Vagina (tissue), 2 donors: ENCODE measurements around the gene CDK7.

ENCODE experiments used
- POLR2A ChIP-seq, 2 donors: fragments of 450-650 bp; IDR thresholded peaks; one replicate each; pipeline ENCODE4 v1.6.1; 2017; ENCODE audit warnings: antibody characterized with exemption in 2 of 2, mild to moderate bottlenecking in 2 of 2, moderate library complexity in 2 of 2
- TF ChIP-seq, protein P1 (sequence below), 3 experiments: fragments of 450-650 bp in 2 of 3; fragments of 200-600 bp in 1 of 3; sonication (generic) in 1 of 3; IDR thresholded peaks; one replicate each; pipeline ENCODE4 v1.5.1; 2017 to 2019; ENCODE audit warnings: antibody characterized with exemption in 3 of 3, mild to moderate bottlenecking in 2 of 3, moderate library complexity in 2 of 3

DNA sequence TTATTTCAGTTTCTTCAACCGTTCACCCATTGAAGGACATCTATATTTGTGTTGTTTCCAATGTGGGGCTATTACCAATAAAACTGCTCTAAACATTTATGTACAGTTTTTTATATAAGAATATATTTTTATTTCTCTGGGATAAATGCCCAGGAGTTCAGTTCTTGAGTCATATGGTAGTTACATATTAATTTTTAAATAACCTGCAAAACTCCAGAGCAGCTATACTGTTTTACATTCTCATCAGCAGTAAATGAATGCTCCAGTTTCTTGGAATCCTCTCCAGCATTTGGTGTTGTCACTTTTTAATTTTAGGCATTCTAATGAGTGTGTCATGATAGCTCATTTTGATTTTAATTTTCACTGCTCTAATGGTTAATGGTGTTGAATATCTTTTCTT is 36.2 kb downstream of the CDK7 start:
- TF ChIP-seq, protein P1, sequence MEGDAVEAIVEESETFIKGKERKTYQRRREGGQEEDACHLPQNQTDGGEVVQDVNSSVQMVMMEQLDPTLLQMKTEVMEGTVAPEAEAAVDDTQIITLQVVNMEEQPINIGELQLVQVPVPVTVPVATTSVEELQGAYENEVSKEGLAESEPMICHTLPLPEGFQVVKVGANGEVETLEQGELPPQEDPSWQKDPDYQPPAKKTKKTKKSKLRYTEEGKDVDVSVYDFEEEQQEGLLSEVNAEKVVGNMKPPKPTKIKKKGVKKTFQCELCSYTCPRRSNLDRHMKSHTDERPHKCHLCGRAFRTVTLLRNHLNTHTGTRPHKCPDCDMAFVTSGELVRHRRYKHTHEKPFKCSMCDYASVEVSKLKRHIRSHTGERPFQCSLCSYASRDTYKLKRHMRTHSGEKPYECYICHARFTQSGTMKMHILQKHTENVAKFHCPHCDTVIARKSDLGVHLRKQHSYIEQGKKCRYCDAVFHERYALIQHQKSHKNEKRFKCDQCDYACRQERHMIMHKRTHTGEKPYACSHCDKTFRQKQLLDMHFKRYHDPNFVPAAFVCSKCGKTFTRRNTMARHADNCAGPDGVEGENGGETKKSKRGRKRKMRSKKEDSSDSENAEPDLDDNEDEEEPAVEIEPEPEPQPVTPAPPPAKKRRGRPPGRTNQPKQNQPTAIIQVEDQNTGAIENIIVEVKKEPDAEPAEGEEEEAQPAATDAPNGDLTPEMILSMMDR (IDR thresholded peaks at IDR 0.05) = no peak
- TF ChIP-seq POLR2A (IDR thresholded peaks at IDR 0.05) = no peak
